GM18502 (cell line): ENCODE measurements around the gene UQCRH.
"Not testable (repeated sequence)": the region's sequence is repeated elsewhere in the genome, so short reads cannot be mapped to it uniquely, and the experiment has no call there.

ENCODE experiments used
- ATAC-seq: cut with Tn5 transposase; IDR thresholded peaks from one replicate; pipeline ENCODE4 v1.9.1; 2021; ENCODE audit warnings: mild to moderate bottlenecking; ENCODE audit not compliant: unreplicated experiment, poor library complexity

UQCRH gene

DNA sequence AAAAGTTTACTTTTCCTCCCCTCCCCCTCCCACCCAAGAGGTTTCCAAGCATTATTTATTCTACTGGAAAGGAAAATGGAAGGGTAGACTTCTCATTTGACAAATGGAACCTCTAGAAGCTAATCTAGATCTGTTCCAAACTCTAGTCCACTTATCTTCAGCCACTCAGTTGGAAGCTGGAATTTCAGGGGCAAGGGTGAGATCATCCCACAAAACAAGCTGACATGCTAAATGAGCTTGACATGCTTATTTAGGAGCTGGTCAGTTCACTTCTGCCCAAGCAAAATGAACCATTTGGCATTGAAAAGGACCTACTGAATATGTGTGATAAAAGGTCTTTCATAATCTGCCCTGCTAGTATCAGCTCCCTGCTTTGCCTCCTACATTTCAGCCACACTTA lies 5.1 kb upstream of the UQCRH start:
- no peak for ATAC-seq

DNA sequence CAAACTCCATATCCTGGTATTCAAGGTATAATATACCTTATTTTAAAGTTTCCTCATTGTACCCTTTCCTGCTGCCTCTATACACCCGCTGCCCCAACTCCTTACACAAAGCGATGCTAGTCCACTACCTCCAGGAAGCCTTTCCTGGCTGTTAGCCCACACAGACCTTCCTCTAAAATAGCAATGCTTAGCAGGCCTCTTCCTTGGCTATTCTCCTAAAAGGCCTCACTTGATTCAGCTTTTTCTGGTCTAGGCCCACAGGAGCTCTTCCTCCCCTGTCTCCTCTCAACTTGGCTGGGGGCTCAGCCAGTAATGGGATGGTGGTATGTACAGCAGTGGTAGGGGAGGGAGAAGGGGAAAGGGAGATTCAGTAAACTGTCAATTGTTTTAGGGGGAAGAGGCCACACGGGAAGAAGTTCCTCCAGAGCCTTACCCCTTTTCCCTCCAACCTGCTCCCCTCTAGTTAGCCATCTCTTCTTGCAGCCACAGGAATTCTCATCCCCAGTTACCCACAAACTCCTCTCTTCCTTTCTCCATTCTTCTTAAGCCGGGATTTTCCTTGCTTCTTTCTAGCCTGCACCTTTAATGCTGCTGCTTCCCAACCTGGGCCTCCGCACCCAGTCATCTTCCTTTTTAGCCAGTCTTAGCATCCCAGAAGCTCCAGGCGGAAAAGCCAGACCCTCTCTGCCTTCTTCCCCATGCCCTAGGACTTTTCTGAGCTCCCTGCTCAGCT lies 2.7 kb upstream of the UQCRH start:
- no peak for ATAC-seq

DNA sequence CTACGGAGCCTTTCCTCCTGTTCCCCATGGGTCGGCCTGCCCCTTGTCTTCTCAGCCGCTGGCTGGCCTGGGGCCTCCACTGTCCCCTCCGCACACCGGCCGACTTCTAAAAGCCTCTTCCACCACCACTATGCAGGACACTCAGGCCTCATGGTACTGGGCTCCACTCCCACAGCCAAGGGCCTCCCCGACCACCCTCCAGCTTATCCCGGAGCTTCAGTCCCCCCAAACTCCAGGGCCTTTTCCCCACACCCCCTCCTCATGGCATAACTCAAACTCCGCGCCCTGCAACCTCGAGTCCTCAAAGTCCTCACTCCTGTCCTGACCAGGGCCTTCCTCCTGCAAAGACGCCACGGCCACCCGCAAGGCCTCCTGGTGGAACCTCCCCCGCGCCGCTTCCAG lies 2.1 kb upstream of the UQCRH start:
- ATAC-seq: no peak

DNA sequence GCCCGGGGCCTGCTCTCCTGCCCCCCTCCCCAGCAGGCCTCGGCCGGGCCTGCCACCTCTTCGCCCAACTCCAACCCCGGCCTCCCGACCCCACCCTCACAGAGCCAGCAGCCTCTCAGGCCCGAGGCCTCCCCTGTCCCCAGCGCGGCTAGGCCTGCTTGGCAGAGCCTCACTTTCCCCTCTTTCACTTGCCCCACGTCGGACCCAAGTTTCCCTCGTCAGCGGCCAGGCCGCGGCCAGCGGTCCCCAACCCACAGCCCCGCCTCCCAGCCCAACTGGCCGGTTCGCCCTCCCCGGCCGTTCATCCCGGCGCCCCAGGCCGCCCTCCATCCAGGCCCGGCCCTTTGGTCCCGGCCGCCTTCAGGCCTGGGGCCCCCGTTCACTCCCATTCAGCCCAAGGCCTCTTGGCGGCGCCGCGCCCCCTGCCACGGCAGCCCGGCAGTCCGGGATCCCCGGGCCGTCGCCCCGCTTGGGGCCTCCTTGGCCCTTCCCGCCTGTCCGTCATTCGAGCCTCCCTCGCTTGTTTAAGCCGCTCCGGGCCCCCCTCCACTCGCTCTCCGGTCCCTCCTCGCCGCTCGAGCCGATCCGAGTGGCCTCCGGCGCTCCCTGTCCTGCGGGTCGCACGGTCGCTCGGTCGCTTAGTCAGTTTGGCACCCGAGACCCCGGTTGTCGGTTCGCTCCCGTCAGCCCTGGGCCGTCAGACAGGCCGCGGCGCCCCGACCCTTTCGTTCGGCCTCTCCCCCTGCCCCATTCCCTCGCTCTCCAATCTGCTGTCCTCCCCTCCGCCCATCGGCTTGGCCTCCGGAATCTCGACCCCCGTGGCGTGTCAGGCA lies 1.5 kb upstream of the UQCRH start:
- peak; percentile 31 for ATAC-seq

DNA sequence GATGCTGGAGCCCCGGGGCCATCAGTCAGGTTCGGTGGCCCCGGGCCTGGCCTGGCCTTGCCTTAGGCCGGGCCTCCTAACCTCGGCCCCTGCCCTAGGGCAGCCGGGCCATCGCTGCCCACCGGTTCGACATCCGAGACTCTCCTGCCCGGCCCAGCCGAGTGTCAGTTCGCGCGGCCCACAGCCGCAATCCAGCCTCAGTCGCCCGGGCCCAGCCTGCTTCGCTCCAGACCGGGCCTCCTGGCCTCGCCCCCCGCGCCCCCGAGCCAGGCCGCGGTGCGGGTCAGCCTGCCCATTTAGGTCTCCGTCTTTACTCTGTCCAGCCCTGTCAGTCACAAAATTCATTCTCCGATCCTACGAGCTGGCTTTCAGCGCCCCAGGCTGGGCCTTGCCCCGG lies 859 bp upstream of the UQCRH start:
- ATAC-seq: peak; percentile 5

DNA sequence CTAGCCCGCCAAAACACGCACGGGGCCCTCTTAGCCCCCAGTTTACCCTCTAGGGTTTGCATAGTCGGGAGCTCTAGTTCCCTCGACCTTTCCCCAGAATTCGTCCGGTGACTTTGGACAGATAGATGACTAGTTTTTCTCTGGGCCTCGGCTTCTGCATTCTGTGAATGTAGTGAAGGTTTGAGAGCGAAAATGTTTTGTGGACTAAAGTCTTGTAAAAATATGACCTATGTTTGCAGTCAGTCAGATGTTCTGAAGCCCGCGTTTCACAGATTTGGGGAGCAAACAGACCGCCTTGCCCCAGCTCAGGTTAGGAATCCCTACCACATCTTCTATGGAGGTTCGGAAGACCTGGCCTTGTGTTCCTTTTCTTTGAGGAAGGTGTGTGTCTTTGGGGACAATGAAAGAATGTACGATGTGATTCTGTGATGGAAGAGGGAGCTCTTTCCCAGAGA lies 401 bp downstream of the UQCRH start:
- no peak for ATAC-seq

DNA sequence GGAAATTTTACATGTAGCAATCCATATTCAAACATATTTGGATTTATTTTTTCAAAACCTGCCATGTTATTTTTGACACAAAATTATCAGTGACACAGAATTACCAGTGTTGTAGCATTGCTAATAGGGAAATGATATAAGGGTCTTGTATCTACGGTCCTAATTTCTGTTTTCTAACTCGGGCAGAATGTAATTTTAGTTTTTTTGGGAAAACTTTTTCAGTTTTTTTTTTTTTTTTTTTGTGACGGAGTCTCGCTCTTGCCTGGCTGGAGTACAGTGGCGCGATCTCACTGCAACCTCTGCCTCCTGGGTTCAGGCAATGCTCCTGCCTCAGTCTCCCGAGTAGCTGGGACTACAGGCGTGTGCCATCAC lies 2.6 kb downstream of the UQCRH start:
- ATAC-seq: no peak

DNA sequence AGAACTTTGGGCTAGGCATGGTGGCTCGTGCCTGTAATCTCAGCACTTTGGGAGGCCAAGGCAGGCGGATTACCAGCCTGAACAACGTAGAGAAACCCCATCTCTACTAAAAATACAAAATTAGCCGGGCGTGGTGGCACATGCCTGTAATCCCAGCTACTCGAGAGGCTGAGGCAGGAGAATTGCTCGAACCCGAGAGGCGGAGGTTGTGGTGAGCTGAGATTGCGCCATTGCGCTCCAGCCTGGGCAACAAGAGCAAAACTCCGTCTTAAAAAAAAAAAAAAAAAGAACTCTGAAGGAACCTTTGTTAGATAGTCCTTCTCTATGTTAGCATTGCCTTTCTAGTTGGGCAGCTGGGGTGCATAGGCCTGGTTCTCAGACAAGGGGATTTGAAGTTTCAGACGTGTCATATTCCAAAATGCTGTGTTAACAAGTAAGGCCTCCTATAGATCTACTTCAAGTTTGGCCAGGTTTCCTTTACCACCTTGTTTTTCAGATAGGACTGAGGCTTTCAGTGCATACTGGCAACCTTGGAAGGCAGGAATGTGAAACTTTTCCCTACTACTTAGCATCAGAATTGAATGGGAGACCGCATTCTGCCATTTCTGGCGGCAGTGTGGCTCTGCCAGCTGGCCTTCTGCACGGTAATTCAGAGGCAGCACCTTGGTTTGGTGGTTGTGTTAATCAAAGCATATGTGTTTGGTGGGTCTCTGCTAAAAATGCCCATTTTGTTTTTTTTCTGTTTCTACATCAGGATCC lies 6.1 kb downstream of the UQCRH start:
- no peak for ATAC-seq

DNA sequence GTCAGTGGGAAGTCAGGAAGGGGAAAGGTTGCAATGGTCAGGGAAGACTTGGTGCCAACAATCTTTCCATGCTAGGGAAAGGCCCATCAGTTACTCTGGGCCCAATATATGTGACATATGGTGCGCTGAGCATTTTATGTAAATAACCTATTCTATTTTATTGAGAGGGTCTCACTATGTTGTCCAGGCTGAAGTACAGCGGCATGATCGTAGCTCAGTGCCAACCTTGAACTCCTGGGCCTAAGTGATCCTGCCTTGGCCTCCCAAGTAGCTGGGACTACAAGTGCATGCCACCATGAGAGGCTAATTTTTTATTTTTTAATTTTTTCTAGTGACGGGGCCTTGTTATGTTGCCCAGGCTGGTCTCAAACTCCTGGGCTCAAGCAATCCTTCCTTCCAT lies 6.8 kb downstream of the UQCRH start:
- no peak for ATAC-seq

DNA sequence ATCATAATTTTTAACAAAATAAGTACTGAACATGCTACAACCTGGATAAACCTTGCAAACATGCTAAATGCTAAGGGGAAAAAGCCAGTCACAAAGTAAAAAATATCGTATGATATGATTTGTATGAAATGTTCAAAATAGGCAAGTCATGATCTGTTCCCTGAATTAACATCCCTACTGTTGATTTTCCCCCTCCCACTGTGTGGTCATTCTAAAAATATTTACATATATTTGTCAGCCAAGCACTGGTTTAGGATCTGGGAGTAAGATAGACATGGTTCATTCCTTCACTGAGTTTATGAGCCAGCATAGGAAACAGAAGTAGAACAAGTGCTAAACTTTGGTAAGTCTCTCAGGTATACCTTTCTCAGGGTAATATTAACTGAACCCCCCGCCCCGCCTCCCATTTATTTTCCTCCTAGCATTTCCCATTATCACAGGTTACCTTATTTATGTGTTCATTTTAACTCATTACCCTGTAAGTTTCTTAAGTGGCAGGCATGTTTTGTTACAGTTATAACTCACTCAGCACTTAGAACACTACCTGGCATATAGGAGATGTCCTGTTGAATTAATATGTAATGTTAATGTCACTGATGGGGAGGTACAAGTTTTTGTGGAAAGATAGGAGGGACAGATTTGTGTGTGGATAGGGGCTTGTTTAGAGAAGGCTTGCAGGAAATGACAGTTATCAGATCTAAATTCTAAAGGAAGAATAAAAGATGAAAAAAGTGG lies 12.3 kb downstream of the UQCRH start:
- ATAC-seq: no peak

DNA sequence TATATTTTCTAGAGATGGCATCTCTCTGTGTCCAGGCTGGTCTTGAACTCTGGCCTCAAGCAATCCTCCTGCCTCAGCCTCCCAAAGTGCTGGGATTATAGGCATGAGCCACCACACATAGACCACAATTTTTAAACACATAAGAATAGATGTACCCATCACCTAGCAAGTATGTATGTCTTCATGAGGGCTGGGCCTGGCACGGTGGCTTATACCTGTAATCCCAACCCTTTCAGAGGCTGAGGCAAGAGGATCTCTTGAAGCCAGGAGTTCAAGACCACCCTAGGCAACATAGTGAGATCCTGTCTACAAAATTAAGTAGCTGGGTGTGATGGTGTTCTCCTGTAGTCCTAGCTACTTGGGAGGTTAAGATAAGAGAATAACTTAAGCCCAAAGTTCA lies 13.8 kb downstream of the UQCRH start:
- no peak for ATAC-seq

DNA sequence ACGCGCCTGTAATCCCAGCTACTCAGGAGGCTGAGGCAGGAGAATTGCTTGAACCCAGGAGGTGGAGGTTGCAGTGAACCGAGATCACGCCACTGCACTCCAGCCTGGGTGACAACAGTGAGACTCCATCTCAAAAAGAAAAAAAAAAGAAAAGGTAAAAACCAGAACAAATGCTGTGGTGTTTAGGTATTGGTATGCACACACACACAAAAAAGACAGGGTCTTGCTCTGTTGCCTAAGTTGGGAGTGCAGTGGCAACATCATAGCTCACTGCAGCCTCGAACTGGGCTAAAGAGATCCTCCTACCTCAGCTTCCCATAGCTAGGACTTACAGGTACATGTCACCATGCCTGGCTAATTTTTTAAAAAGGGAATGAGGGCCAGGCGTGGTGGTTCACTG lies 15.8 kb downstream of the UQCRH start:
- ATAC-seq: not testable (repeated sequence)

DNA sequence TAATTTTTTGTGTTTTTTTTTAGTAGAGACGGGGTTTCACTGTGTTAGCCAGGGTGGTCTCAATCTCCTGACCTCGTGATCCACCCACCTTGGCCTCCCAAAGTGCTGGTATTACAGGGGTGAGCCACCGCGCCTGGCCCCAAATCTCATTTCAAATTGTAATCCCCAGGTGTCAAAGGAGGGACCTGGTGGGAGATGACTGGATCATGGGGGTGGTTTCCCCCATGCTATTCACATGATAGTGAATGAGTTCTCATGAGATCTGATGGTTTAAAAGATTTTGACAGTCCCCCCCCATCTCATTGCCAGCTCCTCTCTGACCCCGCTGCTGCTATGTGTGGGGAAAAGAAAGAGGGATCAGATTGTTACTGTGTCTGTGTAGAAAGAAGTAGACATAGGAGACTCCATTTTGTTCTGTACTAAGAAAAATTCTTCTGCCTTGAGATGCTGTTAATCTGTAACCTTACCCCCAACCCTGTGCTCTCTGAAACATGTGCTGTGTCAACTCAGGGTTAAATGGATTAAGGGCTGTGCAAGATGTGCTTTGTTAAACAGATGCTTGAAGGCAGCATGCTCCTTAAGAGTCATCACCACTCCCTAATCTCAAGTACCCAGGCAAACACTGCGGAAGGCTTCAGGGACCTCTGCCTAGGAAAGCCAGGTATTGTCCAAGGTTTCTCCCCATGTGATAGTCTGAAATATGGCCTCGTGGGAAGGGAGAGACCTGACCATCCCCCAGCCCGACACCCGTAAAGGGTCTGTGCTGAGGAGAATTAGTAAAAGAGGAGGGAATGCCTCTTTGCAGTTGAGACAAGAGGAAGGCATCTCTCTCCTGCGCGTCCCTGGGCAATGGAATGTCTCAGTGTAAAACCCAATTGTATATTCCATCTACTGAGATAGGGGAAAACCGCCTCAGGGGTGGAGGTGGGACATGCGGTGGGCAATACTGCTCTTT lies 16.7 kb downstream of the UQCRH start:
- ATAC-seq: not testable (repeated sequence)

DNA sequence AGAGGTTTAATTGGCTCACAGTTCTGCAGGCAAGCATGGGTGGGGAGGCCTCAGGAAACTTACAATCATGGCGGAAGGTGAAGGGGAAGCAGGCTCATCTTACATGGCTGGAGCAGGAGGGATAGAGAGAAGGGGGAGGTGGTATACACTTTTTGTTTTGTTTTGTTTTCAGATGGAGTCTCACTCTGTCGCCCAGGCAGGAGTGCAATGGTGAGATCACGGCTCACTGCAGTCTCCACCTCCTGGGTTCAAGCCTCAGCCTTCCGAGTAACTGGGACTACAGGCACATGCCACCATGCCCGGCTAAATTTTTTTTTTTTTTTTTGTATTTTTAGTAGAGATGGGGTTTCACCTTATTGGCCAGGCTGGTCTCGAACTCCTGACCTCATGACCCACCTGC lies 18.7 kb downstream of the UQCRH start:
- ATAC-seq: not testable (repeated sequence)

DNA sequence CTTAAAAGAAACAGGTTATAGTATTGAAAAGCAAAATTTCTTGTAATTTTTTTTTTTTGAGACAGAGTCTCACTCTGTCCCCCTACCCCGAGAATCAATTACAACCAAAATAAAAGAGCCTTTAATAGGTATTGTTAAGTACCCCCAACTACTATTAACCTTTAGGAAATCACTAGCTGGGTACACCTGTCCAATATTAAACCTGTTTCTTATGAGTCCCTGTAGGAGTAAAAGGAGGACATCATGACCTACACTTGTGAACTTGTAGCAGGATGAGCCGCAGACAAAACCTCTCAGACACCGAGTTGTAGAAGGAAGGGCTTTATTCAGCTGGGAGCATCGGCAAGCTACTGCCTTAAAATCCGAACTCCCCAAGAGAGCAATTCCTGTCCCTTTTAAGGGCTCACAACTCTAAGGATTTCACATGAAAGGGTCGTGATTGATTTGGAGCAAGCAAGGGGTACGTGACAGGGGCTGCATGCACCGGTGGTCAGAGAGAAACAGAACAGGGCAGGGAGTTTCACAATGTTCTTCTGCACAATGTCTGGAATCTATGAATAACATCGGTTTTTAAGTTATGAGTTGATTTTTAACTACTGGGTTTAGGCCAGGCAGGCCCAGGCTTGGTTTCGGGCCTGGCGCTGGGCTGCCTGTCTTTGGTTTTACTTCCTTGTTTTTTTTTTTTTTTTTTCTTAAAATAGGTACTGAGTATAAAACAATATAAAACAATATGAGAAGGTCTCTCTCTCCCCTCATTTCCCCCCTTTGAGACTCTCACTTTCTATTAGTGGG lies 22.0 kb downstream of the UQCRH start:
- not testable (repeated sequence) for ATAC-seq

DNA sequence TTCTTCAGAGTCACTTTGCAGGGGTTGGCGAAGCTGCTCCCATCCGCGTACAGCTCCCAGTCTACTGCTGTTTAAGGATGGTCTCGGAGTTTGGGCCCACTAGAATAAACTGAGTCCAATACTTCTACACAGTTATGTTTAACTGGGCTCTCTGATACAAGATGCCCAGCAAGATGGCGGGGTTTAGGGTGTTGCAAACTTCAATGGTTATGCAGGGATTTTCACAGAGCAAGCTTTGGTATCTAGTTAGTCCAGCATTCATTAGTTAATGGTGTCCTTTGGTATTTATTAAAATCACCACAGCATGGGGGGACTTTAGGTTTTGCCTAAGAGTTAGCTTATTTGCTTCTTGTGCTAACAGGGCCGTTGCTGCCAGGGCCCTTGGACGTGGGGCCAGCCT lies 24.7 kb downstream of the UQCRH start:
- not testable (repeated sequence) for ATAC-seq

DNA sequence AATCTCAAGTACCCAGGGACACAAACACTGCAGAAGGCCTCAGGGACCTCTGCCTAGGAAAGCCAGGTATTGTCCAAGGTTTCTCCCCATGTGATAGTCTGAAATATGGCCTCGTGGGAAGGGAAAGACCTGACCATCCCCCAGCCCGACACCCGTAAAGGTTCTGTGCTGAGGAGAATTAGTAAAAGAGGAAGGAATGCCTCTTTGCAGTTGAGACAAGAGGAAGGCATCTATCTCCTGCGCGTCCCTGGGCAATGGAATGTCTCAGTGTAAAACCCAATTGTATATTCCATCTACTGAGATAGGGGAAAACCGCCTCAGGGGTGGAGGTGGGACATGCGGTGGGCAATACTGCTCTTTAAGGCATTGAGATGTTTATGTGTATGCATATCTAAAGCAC lies 26.3 kb downstream of the UQCRH start:
- not testable (repeated sequence) for ATAC-seq

DNA sequence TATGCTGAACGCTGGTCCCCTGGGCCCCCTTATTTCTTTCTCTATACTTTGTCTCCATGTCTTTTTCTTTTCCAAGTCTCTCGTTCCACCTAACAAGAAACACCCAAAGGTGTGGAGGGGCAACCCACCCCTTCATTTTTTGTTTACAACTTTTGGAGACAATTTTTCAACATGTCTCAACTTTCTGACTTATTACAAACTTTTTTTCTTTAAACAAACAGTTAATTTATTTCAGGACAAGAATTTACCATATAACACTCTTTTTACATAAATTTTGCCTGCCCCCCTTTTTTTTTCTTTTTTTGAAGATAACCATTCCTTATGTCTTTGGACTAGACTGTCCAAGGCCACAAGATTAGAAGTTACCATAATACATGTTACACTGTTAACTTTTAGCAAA lies 26.9 kb downstream of the UQCRH start:
- ATAC-seq: not testable (repeated sequence)
